Muscle of leg (tissue), 11 donors: ENCODE measurements around the gene AURKA. TPM values are rescaled to one million over a fixed set of nuclear protein-coding genes. Genes with fewer than 3 reads are reported as not detected.

Source experiments
- DNase-seq: peaks from one replicate; pipeline ENCODE4 v3.0.0; 2013
- H3K27ac ChIP-seq: one replicate; pipeline ENCODE4 v1.5.1; 2013; ENCODE audit warnings: mild to moderate bottlenecking, low read length, control low read depth
- H3K27me3 ChIP-seq: one replicate; pipeline ENCODE4 v1.6.1; 2013; ENCODE audit warnings: low read length; ENCODE audit not compliant: control insufficient read depth, insufficient read depth
- H3K36me3 ChIP-seq: one replicate; pipeline ENCODE4 v1.6.1; 2013; ENCODE audit warnings: low read length; ENCODE audit not compliant: control insufficient read depth, insufficient read depth
- H3K4me1 ChIP-seq: one replicate; pipeline ENCODE4 v1.6.1; 2013; ENCODE audit warnings: low read length; ENCODE audit not compliant: control insufficient read depth, insufficient read depth
- H3K4me3 ChIP-seq: one replicate; pipeline ENCODE4 v1.5.1; 2013; ENCODE audit warnings: low read length, control low read depth
- H3K9me3 ChIP-seq: replicated peaks from 2 replicates; pipeline ENCODE4 v1.6.1; 2013; ENCODE audit warnings: low read depth, low read length; ENCODE audit not compliant: control insufficient read depth
- WGBS: methylation state at CpG from one replicate; pipeline ENCODE4 v1.1.5; 2013; ENCODE audit warnings: missing lambda C conversion rate; ENCODE audit not compliant: insufficient coverage; 5-methylcytosine and 5-hydroxymethylcytosine counted together
- polyA plus RNA-seq, 8 donors: library from polyadenylated mRNA; unstranded; fragments of 120-200 nt; gene quantifications; one replicate each; pipeline versions ENCODE4 v1.2.1 to v1.2.3, GENCODE V29; 2013; ENCODE audit warnings: inconsistent platforms in 1 of 8, low replicate concordance in 1 of 8; ENCODE audit not compliant: insufficient read length in 8 of 8, insufficient read depth in 1 of 8
- total RNA-seq: library from RNA; stranded (reverse); fragments of 120-200 nt; gene quantifications from one replicate; pipeline ENCODE4 v1.2.4, GENCODE V29; 2013

Gene AURKA
- total and polyA plus RNA-seq, 9 donors, result 7.0 to 10.5 (median 9.4) TPM

- no peak for DNase-seq
- Histone ChIP-seq H3K27me3 (no peaks in the 10 kb centered on the region), H3K36me3 (peaks cover 25% of the 10 kb centered on the region), H3K4me1 (peaks cover 19% of the 10 kb centered on the region), H3K9me3 (no peaks in the 10 kb centered on the region), H3K4me3 (no peak overlapping the region), H3K27ac (no peak overlapping the region)
- WGBS, result no CpG with 5 or more reads among the region's 8 CpGs
Observed at GRCh38 chr20:56362833-56363413, 29.1 kb downstream of the AURKA start.

- WGBS, result no CpG with 5 or more reads among the region's 8 CpGs
- H3K4me1 ChIP-seq, result peaks cover 19% of the 10 kb centered on the region
- no peaks in the 10 kb centered on the region for H3K27me3 ChIP-seq
- no peak for DNase-seq
- no peak overlapping the region for H3K27ac ChIP-seq
- no peak overlapping the region for H3K4me3 ChIP-seq
- no peaks in the 10 kb centered on the region for H3K9me3 ChIP-seq
- H3K36me3 ChIP-seq, result peaks cover 25% of the 10 kb centered on the region
Observed at GRCh38 chr20:56361900-56362299, 30.1 kb downstream of the AURKA start.

GRCh38 chr20:56360908-56361205 is 31.2 kb downstream of the AURKA start:
- Histone ChIP-seq H3K4me3 (no peak overlapping the region), H3K27ac (no peak overlapping the region), H3K27me3 (no peaks in the 10 kb centered on the region), H3K9me3 (no peaks in the 10 kb centered on the region), H3K4me1 (peaks cover 19% of the 10 kb centered on the region), H3K36me3 (peaks cover 20% of the 10 kb centered on the region)
- DNase-seq, result no peak
- 80% methylated on average over 4 of the region's 8 CpGs for WGBS

GRCh38 chr20:56360133-56360907 is 31.7 kb downstream of the AURKA start:
- H3K27ac ChIP-seq, result peak overlapping the region; percentile 8
- 48% methylated on average over 12 of the region's 14 CpGs for WGBS
- peaks cover 19% of the 10 kb centered on the region for H3K4me1 ChIP-seq
- H3K4me3 ChIP-seq, result peak overlapping the region; percentile 62
- no peak for DNase-seq
- H3K27me3 ChIP-seq, result no peaks in the 10 kb centered on the region
- peaks cover 16% of the 10 kb centered on the region for H3K36me3 ChIP-seq
- H3K9me3 ChIP-seq, result no peaks in the 10 kb centered on the region

- Histone ChIP-seq H3K36me3 (peaks cover 14% of the 10 kb centered on the region), H3K9me3 (no peaks in the 10 kb centered on the region), H3K4me3 (peak overlapping the region; percentile 62), H3K27me3 (no peaks in the 10 kb centered on the region), H3K4me1 (peaks cover 19% of the 10 kb centered on the region), H3K27ac (peak overlapping the region; percentile 8)
- DNase-seq, result peak; percentile 89
- WGBS, result 6% methylated on average over 46 of the region's 51 CpGs
Observed at GRCh38 chr20:56359212-56360132, 32.5 kb downstream of the AURKA start.

- DNase-seq, result peak; percentile 97
- WGBS, result under 1% methylated on average over 59 of the region's 63 CpGs
- H3K4me3 ChIP-seq, result peak within 1 kb of the TSS; percentile 62
- peaks cover 10% of the 10 kb centered on the region for H3K36me3 ChIP-seq
- H3K4me1 ChIP-seq, result peaks cover 19% of the 10 kb centered on the region
- no peaks in the 10 kb centered on the region for H3K27me3 ChIP-seq
- H3K9me3 ChIP-seq, result no peaks in the 10 kb centered on the region
- peak within 1 kb of the TSS; percentile 8 for H3K27ac ChIP-seq
Observed at GRCh38 chr20:56358600-56359211, 33.3 kb downstream of the AURKA start, which contains the start of gene FAM210B. FAM210B (plus strand) TSS chr20:56358974; CDS start chr20:56359006, 32 bp downstream.

GRCh38 chr20:56358070-56358469 is 33.9 kb downstream of the AURKA start:
- no peak overlapping the region for H3K4me3 ChIP-seq
- peaks cover 10% of the 10 kb centered on the region for H3K36me3 ChIP-seq
- H3K27me3 ChIP-seq, result no peaks in the 10 kb centered on the region
- H3K27ac ChIP-seq, result no peak overlapping the region
- no CpG with 5 or more reads among the region's 6 CpGs for whole genome bisulfite sequencing
- peaks cover 18% of the 10 kb centered on the region for H3K4me1 ChIP-seq
- no peaks in the 10 kb centered on the region for H3K9me3 ChIP-seq
- DNase-seq, result no peak

- no peaks in the 10 kb centered on the region for H3K36me3 ChIP-seq
- no peak overlapping the region for H3K4me3 ChIP-seq
- no peak for DNase-seq
- no peaks in the 10 kb centered on the region for H3K4me1 ChIP-seq
- WGBS, result 73% methylated on average over 4 of the region's 4 CpGs
- H3K9me3 ChIP-seq, result no peaks in the 10 kb centered on the region
- H3K27me3 ChIP-seq, result no peaks in the 10 kb centered on the region
- H3K27ac ChIP-seq, result no peak overlapping the region
Observed at GRCh38 chr20:56353356-56353755, 38.7 kb downstream of the AURKA start.

GRCh38 chr20:56352345-56353055 is 39.5 kb downstream of the AURKA start:
- peak; percentile 37 for DNase-seq
- Histone ChIP-seq H3K36me3 (no peaks in the 10 kb centered on the region), H3K27me3 (peaks cover 3% of the 10 kb centered on the region), H3K9me3 (no peaks in the 10 kb centered on the region), H3K4me3 (no peak overlapping the region), H3K4me1 (no peaks in the 10 kb centered on the region), H3K27ac (no peak overlapping the region)
- WGBS, result 86% methylated on average over 1 of the region's 5 CpGs
